Bronchial epithelial cell (primary cell): Measurements from ENCODE around the gene ARID3A. TPM values are rescaled to one million over a fixed set of nuclear protein-coding genes. Genes with fewer than 3 reads are reported as not detected.

ENCODE experiments used
- DNase-seq: peaks from one replicate; pipeline ENCODE4 v3.0.0-alpha.2; 2010; ENCODE audit warnings: low read depth
- FAIRE-seq: peaks from 2 replicates; lab custom pipeline; 2011; peaks lifted over from hg19 to GRCh38; lab: Jason Lieb, UNC
- H3K27me3 ChIP-seq: 2 replicates; pipeline ENCODE4 v1.5.1; 2011; ENCODE audit warnings: low read length; ENCODE audit not compliant: control insufficient read depth, insufficient read depth
- H3K36me3 ChIP-seq: 2 replicates; pipeline ENCODE4 v1.5.1; 2011; ENCODE audit warnings: low read length; ENCODE audit not compliant: control insufficient read depth, insufficient read depth
- H3K4me3 ChIP-seq: 2 replicates; pipeline ENCODE4 v1.5.1; 2011; ENCODE audit warnings: mild to moderate bottlenecking, low read depth, low read length, control low read depth
- total RNA-seq: library from RNA; depleted of rRNA; stranded (reverse); fragments of >200 nt; gene quantifications from 2 replicates; pipeline ENCODE4 v1.2.1, GENCODE V29; 2014
- TF ChIP-seq, protein P1 (sequence below): IDR thresholded peaks from 2 replicates; pipeline ENCODE4 v1.5.1; 2011; ENCODE audit warnings: mild to moderate bottlenecking, moderate library complexity, low read length, control low read depth, inconsistent platforms; ENCODE audit not compliant: insufficient read depth, severe bottlenecking

Gene ARID3A
- total RNA-seq, 1 donor from 2014 or later, result 15.8 TPM

DNA sequence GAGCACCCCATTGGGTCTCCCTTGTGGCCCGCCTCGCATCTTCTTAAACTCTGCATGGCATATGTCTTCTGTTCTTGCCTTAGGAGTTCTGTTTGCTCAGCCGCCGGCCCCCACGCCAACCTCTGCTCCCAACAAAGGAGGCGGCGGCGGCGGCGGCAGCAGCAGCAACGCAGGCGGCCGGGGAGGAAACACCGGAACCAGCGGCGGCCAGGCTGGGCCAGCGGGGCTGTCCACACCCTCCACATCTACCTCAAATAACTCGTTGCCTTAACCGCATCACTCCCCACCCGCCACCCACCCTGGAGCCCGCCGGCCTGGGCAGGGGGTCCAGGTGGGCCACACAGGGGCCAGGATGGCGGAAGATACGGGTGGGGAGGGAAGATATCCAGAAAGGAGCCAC lies 46.0 kb downstream of the ARID3A start:
- FAIRE-seq, result no peak
- Histone ChIP-seq H3K4me3 (no peak overlapping the region), H3K36me3 (peaks cover 10% of the 10 kb centered on the region), H3K27me3 (no peaks in the 10 kb centered on the region)
- no peak for DNase-seq
- TF ChIP-seq, protein P1, sequence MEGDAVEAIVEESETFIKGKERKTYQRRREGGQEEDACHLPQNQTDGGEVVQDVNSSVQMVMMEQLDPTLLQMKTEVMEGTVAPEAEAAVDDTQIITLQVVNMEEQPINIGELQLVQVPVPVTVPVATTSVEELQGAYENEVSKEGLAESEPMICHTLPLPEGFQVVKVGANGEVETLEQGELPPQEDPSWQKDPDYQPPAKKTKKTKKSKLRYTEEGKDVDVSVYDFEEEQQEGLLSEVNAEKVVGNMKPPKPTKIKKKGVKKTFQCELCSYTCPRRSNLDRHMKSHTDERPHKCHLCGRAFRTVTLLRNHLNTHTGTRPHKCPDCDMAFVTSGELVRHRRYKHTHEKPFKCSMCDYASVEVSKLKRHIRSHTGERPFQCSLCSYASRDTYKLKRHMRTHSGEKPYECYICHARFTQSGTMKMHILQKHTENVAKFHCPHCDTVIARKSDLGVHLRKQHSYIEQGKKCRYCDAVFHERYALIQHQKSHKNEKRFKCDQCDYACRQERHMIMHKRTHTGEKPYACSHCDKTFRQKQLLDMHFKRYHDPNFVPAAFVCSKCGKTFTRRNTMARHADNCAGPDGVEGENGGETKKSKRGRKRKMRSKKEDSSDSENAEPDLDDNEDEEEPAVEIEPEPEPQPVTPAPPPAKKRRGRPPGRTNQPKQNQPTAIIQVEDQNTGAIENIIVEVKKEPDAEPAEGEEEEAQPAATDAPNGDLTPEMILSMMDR, result no peak

DNA sequence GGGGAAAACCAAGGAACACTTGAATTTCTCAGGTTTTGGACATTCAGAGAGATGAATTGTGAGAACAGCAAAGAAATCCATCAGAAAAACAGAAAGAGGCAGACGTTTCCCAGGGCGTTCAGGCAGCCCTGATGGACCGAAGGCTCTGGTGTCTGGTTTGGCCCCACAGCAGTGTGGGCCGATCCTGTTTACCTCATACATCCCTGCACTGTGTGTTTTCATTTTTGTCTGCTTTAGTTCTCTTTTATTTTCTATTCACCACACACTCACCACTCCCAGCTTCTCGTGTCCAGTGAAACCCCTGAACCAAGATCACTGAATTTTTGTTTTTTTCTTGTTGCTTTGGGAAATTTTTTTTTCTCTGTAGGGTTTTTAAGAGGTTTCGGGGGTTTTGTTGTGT lies 46.4 kb downstream of the ARID3A start:
- H3K27me3 ChIP-seq, result no peaks in the 10 kb centered on the region
- TF ChIP-seq, protein P1, result no peak
- FAIRE-seq, result no peak
- no peak overlapping the region for H3K4me3 ChIP-seq
- DNase-seq, result no peak
- peaks cover 10% of the 10 kb centered on the region for H3K36me3 ChIP-seq

DNA sequence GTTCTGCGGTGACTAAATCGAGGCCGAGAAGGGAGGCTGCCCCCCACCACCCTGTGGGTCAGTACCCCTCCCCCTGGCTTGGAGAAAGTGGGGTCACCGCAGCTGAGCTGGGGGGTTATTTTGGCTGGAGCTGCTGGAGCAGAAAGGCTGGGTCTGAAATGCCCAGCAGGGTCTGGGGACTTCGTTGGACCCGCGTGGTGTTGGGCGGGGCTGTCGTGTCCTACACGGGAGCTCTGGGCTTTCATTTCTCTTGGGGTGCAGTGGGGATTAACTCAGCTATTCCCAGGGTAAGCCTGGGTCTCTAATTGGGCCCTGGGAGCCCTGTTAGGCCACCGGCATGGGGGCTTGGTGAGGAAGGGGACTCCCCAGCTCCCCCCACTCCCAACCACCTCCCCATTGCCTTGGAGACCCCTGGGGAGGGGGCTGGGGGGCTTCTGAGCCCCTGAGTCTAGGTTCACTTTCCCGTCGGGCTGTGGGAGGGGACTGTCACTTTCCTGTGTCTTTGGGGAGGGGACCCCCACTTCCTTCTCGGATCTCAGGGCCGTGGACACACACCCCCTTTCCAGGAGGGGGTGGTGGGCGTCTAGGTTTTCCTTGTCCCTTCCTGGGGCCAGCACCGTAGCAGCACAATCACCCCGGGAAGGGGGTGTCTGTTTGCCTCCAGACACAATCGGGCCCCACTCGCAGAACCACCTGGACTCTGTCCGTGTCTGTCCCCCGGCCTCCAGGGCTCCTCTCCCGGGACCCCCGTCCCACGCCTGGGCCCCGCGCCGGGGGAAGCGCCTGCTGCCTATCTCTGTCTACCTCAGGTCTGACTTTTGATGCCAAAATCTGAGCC lies 48.1 kb downstream of the ARID3A start:
- FAIRE-seq (no peak), DNase-seq (no peak)
- TF ChIP-seq, protein P1, result no peak
- H3K36me3 ChIP-seq, result peaks cover 6% of the 10 kb centered on the region
- no peak overlapping the region for H3K4me3 ChIP-seq
- no peaks in the 10 kb centered on the region for H3K27me3 ChIP-seq

DNA sequence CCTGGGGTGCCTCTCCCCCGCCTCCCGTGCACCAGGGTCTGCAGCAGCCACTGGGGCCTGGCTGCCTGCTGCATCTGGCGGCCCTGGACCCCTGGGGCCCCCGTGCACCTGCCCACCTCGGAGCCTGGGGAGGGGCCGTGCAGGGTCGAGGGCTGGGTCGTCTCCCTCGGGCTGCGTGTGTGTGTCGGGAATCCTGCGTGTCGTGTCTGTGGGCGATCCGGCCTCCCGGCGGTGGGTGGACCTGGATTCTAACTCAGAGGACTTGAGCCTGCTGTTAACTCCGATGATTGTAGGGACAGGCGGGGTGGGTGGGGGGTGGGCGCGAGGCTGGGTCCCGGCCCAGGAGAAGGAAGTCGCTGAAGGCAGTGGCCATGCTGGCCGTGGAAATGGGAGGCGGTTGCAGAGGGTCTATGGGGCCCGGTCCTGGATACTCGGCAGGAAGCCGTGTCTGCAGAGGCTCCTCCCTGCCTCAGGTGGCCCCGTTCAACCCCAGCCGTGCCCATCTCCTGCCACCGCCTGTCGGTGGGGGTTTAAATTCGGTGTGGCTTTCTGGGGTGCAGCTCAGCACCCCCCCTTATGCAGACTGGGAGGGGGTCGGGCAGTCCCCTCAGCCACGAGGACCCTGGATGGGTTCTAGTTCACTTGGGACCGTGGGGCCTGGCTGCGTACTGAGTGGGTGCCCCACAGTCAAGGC lies 48.9 kb downstream of the ARID3A start:
- no peak for FAIRE-seq
- Histone ChIP-seq H3K4me3 (no peak overlapping the region), H3K27me3 (no peaks in the 10 kb centered on the region), H3K36me3 (peaks cover 6% of the 10 kb centered on the region)
- TF ChIP-seq, protein P1, result no peak
- no peak for DNase-seq

DNA sequence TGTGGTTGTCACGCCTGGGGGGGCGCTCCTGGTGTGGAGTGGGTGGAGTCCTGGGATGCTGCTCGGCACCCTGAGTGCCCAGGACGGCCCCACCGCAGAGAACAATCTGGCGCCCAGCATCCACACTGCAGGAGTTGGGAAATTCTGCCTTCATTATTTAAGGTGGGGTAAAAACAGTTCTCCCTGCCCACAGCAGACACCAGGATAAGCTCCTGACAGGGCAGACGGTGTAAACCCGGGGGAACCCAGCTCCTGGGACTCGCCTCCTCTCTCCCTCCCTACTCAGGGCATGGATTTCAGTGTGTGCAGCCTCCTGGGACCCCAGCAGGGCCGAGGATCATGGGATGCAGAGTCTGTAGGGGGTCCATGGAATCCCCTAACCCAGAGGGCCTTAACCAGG lies 50.6 kb downstream of the ARID3A start:
- no peak for FAIRE-seq
- Histone ChIP-seq H3K4me3 (no peak overlapping the region), H3K36me3 (peaks cover 3% of the 10 kb centered on the region), H3K27me3 (no peaks in the 10 kb centered on the region)
- TF ChIP-seq, protein P1, result no peak
- DNase-seq, result no peak
